ENCODE results near the gene NOL3. TPM values are rescaled to one million over a fixed set of nuclear protein-coding genes. Genes with fewer than 3 reads are reported as not detected.

NOL3 gene
- total and polyA plus RNA-seq, 2 of the 13 experiments (the other 11 are each of a cell fraction or from before 2014, with no cell fraction given), result 5.7 to 20.5 TPM

GRCh38 chr16:67184995-67185650 is 14.8 kb downstream of the NOL3 start (continued):
- TF ChIP-seq, protein P1, sequence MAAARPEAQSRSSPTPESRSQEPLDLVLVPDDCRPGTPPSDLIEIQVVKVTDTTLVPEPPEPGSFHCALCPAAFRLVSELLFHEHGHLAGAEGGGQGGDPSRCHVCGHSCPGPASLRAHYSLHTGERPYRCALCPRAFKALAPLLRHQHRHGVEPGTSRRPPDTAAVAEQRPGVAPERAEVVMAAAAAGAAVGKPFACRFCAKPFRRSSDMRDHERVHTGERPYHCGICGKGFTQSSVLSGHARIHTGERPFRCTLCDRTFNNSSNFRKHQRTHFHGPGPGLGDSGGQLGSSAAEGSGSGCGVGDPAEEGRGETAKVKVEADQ (CRISPR knock-in tag; IDR thresholded peaks at IDR 0.05; ENCODE audit: borderline replicate concordance), result peak; percentile 48; the same call in 1 of the 2 replicates
- TF ChIP-seq THYN1 (CRISPR knock-in tag; IDR thresholded peaks at IDR 0.05; ENCODE audit: borderline replicate concordance, low read depth), result no peak
- TF ChIP-seq RARG (CRISPR knock-in tag; IDR thresholded peaks at IDR 0.05; ENCODE audit: low read depth), result no peak
- TF ChIP-seq TAF1 (CRISPR knock-in tag; IDR thresholded peaks at IDR 0.05), result no peak; the same call in 1 of the 2 replicates
- TF ChIP-seq ZNF75D (CRISPR knock-in tag; IDR thresholded peaks at IDR 0.05; ENCODE audit: borderline replicate concordance), result peak; percentile 83; the same call in 1 of the 2 replicates
- TF ChIP-seq KLF6 (CRISPR knock-in tag; IDR thresholded peaks at IDR 0.05), result peak; percentile 98; the same call in 1 of the 2 replicates
- no peak for TF ChIP-seq SMARCE1 (IDR thresholded peaks at IDR 0.05; ENCODE audit: borderline replicate concordance)
- no peak for TF ChIP-seq CSRNP2 (CRISPR knock-in tag; conservative IDR thresholded peaks at IDR 0.05; ENCODE audit: low read depth)
- 0 out of 4 replicates have a peak, but pooled peaks of 1 of the 2 experiments have one; percentile 64 for TF ChIP-seq NR2F1 (CRISPR knock-in tag; IDR thresholded peaks at IDR 0.05)
- peak; percentile 80 for TF ChIP-seq THAP9 (CRISPR knock-in tag; IDR thresholded peaks at IDR 0.05; ENCODE audit: borderline replicate concordance)
- peak; percentile 19; the same call in 1 of the 2 replicates for TF ChIP-seq GFI1 (CRISPR knock-in tag; IDR thresholded peaks at IDR 0.05; ENCODE audit: borderline replicate concordance)
- TF ChIP-seq DMAP1 (CRISPR knock-in tag; IDR thresholded peaks at IDR 0.05), result peak; percentile 46; the same call in 1 of the 2 replicates
- TF ChIP-seq E2F5 (CRISPR knock-in tag; conservative IDR thresholded peaks at IDR 0.05), result peak; percentile 86
- TF ChIP-seq KDM6A (CRISPR knock-in tag; IDR thresholded peaks at IDR 0.05; ENCODE audit: low read depth), result no peak
- TF ChIP-seq ZNF234 (CRISPR knock-in tag; conservative IDR thresholded peaks at IDR 0.05), result no peak
- TF ChIP-seq ISX (CRISPR knock-in tag; conservative IDR thresholded peaks at IDR 0.05), result peak; percentile 81; the same call in 1 of the 2 replicates
- TF ChIP-seq TCF7L2 (IDR thresholded peaks at IDR 0.05; ENCODE audit: low read depth, low read length), result no peak
- no peak for TF ChIP-seq SRSF9 (IDR thresholded peaks at IDR 0.05; ENCODE audit: borderline replicate concordance, insufficient read depth, low read depth, low read length, poor library complexity, severe bottlenecking)
- 0 out of 2 replicates have a peak, but pooled peaks have one; percentile 90 for TF ChIP-seq CAMTA2 (CRISPR knock-in tag; IDR thresholded peaks at IDR 0.05; ENCODE audit: borderline replicate concordance)
- TF ChIP-seq GPN1 (CRISPR knock-in tag; IDR thresholded peaks at IDR 0.05; ENCODE audit: borderline replicate concordance), result peak; percentile 72; the same call in 1 of the 2 replicates
